HG03571 (cell line): ENCODE results near the gene SND1.

Experiments used
- ATAC-seq: cut with Tn5 transposase; IDR thresholded peaks from one replicate; pipeline ENCODE4 v1.9.1; 2021; ENCODE audit not compliant: unreplicated experiment

SND1 gene

GRCh38 chr7:128123291-128124037 lies 471.5 kb downstream of the SND1 start:
- ATAC-seq: no peak

- no peak for ATAC-seq
These were observed 472.8 kb downstream of the SND1 start for GRCh38 chr7:128124786-128125185.

DNA sequence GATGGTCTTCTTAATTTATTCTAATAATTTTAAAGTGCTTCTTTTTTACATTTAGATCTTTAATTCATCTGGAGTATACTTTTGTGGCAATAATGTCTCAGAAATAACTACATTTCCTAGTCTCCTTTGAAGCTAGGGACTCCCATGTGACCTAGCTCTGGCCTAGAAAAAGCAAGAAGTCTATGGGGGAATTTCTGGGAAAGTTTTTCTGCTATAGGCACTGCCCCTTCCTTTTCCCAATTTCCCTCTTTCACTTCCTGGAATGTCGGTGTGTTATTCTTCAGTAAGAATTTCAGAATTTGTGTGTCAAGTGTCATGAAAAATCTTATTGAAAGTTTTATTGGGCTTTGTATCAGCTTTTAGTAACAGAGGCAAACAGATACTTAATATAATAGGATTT lies 473.8 kb downstream of the SND1 start:
- no peak for ATAC-seq

DNA sequence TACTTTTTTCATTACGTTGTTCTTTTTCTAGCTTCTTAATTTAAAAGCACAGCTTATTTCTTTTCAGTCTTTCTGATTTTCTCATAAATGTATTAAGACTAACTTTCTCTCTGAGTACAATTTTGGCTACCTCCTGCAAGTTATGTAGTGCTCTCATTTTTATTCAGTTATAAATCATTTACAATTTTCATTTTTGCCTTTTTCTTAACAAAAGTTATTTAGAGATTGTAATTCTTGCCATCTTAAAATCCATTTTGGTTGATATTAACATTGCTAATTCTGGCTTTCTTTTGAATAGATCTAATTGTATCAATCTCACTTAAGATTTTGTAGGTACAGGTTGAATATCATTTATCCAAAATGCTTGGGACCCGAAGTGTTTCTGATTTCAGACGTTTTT lies 476.4 kb downstream of the SND1 start:
- ATAC-seq: no peak

- ATAC-seq: no peak
These were observed 477.4 kb downstream of the SND1 start for GRCh38 chr7:128129224-128129864.

DNA sequence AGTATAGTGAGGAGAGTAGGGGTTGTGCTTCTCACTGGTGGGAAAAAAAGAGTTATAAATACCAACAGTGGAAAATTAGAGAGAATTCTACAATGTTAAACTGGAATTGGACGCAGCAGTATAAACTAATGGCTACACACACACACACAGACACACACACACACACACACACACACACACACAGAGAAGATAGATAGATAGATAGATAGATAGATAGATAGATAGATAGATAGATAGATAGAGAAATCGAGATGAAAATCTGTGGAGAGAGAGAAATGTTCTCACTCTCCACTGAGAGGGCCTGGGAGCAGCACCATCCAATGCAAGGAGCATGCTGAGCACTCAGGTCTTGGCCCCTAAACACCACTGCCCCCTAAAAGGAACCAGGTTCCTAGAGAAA lies 479.1 kb downstream of the SND1 start:
- ATAC-seq: no peak

DNA sequence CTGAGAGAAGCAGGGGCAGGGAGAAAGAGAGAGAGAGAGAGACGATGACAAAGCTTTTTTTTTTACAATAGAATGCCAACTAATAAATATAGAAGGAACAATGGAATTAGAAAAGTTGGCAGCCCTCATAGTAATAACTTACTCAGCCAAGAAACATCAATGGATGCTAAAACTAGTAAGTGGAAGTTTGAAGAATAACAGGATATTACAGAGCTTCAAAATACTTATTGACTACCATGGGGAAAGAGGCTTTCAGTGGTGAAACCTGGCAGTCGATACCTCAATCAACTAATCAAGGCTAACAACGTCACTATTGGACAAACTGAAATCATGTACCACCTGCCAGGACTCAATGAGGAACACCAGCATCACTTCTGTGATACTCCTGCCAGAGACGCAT lies 479.7 kb downstream of the SND1 start:
- ATAC-seq: no peak

DNA sequence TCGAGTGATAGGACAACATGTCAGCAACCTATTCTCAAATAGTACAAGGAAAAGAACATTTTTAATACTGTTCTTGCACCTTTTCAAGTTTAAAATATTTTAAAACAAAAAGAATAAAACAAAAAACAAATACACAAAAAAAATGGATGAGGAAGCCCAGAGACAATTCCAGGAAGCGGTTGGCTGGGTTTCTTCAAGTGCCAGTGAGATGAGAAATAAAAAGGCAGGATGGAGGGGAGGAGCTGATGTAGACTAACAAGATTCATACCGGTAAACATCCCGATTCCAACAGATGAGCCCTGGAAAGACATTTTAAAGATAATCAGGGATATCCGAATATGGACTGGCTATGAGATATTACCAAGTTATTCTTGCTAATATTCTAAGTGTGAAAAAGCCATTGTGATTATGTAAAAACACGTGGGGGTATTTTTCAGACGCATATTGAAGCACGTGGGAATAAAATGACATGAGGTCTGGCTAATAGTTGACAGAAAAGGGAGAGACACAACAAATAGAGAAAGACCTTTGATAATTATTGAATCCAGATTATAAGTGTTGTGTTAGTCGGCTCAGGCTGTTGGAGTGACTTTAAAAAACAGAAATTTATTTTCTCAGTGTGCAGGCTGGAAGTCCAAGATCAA lies 480.6 kb downstream of the SND1 start:
- no peak for ATAC-seq

- ATAC-seq: no peak
These were observed 483.1 kb downstream of the SND1 start for GRCh38 chr7:128135159-128135514.

DNA sequence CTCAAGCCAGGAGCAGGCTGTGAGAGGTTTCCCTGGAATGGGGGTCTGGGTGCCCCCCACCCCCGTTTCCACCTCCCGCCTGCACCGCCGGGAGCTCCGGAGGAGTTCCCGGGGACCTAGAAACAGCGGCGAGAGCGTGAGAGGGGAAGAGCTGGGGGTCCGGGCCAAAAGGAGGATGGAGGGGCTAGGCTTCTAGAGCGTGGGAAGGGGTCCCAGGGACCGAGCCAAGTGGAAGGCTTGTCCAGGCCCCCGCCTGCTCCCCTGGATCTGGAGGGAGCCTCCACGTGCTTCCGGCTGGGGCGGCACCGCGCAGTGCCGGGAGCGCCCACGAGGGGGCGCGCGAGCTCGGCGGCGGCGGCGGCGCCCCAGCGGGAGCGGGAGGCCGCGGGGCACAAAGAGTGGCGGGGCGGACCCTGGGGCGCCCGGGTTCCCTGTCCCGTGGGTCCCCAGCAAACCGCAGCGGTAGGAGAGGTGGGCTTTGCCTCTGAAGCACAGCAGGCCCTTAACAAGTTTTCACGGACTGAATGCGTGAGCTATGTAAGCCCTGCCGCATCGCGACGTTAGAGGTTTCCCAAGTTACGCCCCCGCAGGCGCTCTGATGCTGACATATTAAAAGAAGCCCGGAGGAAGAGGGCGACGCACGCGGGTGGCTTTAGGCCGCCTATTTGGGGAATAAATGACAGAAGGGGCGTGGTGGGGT lies 483.7 kb downstream of the SND1 start:
- ATAC-seq: peak; percentile 95

DNA sequence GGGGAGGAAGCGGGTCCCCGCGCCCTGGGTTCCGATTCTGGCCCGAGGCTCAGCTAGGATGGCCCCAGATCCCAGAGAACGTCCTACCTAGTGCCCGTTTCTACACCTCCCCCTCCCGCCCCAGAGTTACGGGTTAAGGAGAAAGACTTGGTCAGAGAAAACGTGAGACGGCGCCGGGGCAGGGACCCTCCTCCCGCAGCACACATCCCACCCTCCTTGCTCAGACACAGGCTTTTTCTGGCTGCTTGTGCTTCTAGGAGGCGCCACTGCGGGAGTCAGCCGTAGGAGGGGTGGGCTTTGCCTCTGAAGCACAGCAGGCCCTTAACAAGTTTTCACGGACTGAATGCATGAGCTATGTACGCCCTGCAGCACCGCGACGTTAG lies 484.2 kb downstream of the SND1 start:
- ATAC-seq: no peak

- ATAC-seq: no peak
These were observed 485.2 kb downstream of the SND1 start for GRCh38 chr7:128137181-128137580.

DNA sequence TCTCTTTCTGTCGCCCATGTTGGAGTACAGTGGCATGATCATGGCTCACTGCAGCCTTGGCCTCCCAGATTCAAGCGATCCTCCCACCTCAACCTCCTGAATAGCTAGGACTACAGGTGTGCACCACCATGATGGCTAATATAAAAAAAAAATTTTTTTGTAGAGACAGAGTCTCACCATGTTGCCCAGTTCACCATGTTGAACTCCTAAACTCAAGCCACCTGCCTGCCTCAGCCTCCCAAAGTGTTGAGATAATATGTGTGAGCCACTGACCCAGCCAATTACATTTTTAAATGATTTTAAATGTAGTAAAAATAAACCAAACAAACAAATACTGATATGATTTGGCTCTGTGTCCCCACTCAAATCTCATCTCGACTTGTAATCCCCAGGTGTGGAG lies 487.4 kb downstream of the SND1 start:
- no peak for ATAC-seq

- ATAC-seq: no peak
These were observed 489.7 kb downstream of the SND1 start for GRCh38 chr7:128141683-128142195.
